T-helper 1 cell treated with Interleukin-12 subunit alpha and Interleukin-12 subunit beta and Interleukin-4 antibody, amounts not matched to agents 30 μg/mL and 1 μg/mL, for 36 hours (primary cell): ENCODE measurements around the gene RTL10.
A peak's percentile ranks its signal among the peaks of the same experiment; 100 is the strongest.

Experiments used
- H3K27ac Mint-ChIP-seq: one replicate; pipeline ENCODE4 v1.8.0; 2021; ENCODE audit warnings: mild to moderate bottlenecking, mixed read lengths
- H3K27me3 Mint-ChIP-seq: one replicate; pipeline ENCODE4 v1.8.0; 2021; ENCODE audit warnings: low read depth, mixed read lengths
- H3K36me3 Mint-ChIP-seq: one replicate; pipeline ENCODE4 v1.8.0; 2021; ENCODE audit warnings: low read depth, mixed read lengths
- H3K4me1 Mint-ChIP-seq: one replicate; pipeline ENCODE4 v1.8.0; 2021; ENCODE audit warnings: low read depth, mixed read lengths
- H3K4me3 Mint-ChIP-seq: one replicate; pipeline ENCODE4 v1.8.0; 2021; ENCODE audit warnings: mild to moderate bottlenecking, moderate library complexity, mixed read lengths
- H3K9me3 Mint-ChIP-seq: one replicate; pipeline ENCODE4 v1.8.0; 2021; ENCODE audit warnings: mixed read lengths

The RTL10 gene

GRCh38 chr22:19874307-19875060 is 19.8 kb upstream of the RTL10 start:
- H3K27ac Mint-ChIP-seq = no peak overlapping the region
- H3K9me3 Mint-ChIP-seq = no peaks in the 10 kb centered on the region
- H3K4me3 Mint-ChIP-seq = no peak overlapping the region
- no peaks in the 10 kb centered on the region for H3K4me1 Mint-ChIP-seq
- H3K36me3 Mint-ChIP-seq = no peaks in the 10 kb centered on the region
- H3K27me3 Mint-ChIP-seq = no peaks in the 10 kb centered on the region

DNA sequence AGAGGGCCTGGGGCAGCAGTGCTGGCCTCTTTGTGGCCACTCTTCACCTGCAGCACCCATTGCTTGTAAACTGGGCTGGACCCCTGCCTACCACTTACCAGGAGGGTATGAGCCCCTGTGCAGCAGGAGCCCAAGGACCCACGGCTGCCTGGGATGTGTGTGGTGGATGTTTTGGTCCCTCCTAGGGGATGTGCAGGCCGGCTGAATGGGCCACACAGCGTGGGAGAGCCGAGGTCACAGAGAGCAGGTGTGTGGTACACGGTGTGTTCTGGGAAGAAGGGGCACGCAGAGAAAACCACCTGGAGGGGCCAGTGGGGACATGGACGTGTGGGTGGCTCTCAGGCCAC is 19.3 kb upstream of the RTL10 start:
- no peaks in the 10 kb centered on the region for H3K9me3 Mint-ChIP-seq
- no peak overlapping the region for H3K27ac Mint-ChIP-seq
- H3K4me3 Mint-ChIP-seq = no peak overlapping the region
- H3K4me1 Mint-ChIP-seq = no peaks in the 10 kb centered on the region
- no peaks in the 10 kb centered on the region for H3K36me3 Mint-ChIP-seq
- no peaks in the 10 kb centered on the region for H3K27me3 Mint-ChIP-seq

DNA sequence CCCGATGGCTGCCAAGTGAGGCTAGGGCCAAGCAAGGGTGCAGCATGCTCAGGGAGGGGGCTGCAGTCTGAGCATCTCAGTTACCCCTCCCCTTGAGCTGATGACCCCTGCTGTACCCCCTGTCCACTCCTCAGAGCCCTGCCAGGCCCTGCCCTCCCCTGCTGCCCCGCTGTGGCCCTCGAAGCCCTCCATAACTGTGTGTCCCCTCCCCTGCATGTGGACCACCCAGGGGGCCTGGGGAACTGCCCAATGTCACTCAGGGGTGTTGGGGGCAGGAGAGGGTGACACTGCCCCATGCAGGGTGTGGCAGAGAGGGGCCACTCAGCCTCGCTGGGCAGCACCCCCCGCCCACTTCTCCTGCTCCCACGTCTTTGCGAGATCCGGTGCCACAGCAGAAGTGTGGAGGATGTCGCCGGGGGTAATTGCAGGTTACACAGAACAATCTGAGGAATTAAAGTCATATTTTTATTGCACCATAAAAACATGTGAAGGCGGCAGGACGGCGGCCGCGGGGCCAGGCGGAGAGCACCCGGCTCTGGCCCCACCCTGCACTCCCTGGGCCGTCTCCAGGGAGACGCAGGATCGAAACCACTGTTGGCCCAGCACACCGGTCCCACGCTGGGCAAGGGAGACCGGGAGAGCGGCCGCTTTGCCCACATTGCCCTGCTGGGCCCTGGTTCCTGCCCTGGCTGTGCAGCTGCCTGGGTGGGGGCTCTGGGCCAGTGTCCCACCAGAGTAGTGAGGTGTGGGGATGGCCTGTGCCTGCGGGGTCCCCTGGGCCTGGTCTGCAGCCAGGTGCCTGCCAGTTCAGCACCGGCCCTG is 18.7 kb upstream of the RTL10 start:
- Mint-ChIP-seq H3K36me3 (no peaks in the 10 kb centered on the region), H3K4me1 (no peaks in the 10 kb centered on the region), H3K9me3 (no peaks in the 10 kb centered on the region), H3K4me3 (no peak overlapping the region), H3K27me3 (no peaks in the 10 kb centered on the region), H3K27ac (peak overlapping the region; percentile 41)

DNA sequence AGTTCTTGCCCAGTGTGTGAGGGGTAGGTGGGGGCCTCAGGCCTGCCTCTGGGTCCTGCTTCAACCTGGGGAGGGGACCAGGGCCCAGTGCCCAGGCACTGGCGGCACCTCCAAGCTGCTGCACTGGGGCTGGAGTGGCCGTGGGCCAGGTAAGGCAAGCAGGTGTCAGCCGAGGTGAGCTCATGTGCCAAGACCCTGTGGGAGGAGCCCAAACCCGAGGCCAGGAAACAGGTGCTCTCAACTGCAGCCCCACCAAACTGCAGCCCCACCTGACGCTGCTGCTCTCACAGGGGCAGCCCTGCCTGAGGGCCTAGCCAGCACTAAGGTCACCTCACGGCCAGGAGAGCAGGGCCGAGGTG is 18.1 kb upstream of the RTL10 start:
- Mint-ChIP-seq H3K36me3 (no peaks in the 10 kb centered on the region), H3K4me3 (no peak overlapping the region), H3K27ac (no peak overlapping the region), H3K9me3 (no peaks in the 10 kb centered on the region), H3K27me3 (no peaks in the 10 kb centered on the region), H3K4me1 (no peaks in the 10 kb centered on the region)

- Mint-ChIP-seq H3K9me3 (no peaks in the 10 kb centered on the region), H3K27me3 (no peaks in the 10 kb centered on the region), H3K36me3 (no peaks in the 10 kb centered on the region), H3K4me1 (no peaks in the 10 kb centered on the region), H3K27ac (no peak overlapping the region), H3K4me3 (no peak overlapping the region)
Measured at GRCh38 chr22:19871845-19872778, 17.4 kb upstream of the RTL10 start.

DNA sequence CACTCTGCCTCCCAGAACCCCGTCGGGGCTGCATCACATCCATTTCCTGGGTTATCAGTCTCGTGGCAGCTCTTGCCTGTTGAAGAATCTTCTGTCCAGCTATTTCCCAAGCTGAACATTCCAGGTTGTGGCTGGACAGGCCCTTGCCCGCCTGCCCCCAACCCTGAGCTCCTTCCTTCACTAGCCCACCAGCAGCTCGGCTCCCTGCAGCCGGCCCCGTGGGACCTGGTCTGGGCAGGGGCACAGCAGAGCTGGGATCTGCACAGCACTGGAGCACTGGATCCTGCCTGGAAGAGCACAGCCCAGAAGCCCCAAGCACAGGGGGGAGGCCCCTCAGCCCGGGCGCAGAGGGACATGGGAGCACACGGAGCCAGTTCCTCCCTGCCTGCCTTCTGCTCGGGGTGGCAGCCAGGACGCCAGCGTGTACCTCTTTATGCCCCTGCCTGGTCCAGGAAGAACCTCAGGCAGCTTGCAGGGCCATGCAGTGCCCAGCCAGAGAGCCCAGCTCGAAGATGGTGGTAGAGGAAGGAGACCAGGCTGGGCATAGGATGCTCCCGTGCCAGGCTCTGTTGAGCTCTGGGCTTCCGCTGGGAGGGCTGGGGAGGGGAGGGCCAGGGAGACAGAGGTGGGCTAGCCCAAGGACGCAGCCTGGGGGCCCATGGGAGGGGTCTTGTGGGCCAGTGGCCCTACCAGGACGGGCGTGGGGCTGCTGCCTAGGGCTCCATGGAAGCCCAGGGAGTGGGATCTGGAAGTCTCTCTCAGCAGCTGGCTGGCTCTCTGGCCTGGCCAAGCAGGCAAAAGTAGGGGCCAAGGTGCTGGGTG is 16.6 kb upstream of the RTL10 start:
- no peaks in the 10 kb centered on the region for H3K4me1 Mint-ChIP-seq
- no peaks in the 10 kb centered on the region for H3K9me3 Mint-ChIP-seq
- no peaks in the 10 kb centered on the region for H3K36me3 Mint-ChIP-seq
- no peak overlapping the region for H3K27ac Mint-ChIP-seq
- H3K27me3 Mint-ChIP-seq = no peaks in the 10 kb centered on the region
- H3K4me3 Mint-ChIP-seq = no peak overlapping the region

- Mint-ChIP-seq H3K4me3 (no peak overlapping the region), H3K27ac (no peak overlapping the region), H3K9me3 (no peaks in the 10 kb centered on the region), H3K27me3 (peaks cover 8% of the 10 kb centered on the region), H3K36me3 (no peaks in the 10 kb centered on the region), H3K4me1 (no peaks in the 10 kb centered on the region)
Measured at GRCh38 chr22:19870153-19871022, 15.7 kb upstream of the RTL10 start.

DNA sequence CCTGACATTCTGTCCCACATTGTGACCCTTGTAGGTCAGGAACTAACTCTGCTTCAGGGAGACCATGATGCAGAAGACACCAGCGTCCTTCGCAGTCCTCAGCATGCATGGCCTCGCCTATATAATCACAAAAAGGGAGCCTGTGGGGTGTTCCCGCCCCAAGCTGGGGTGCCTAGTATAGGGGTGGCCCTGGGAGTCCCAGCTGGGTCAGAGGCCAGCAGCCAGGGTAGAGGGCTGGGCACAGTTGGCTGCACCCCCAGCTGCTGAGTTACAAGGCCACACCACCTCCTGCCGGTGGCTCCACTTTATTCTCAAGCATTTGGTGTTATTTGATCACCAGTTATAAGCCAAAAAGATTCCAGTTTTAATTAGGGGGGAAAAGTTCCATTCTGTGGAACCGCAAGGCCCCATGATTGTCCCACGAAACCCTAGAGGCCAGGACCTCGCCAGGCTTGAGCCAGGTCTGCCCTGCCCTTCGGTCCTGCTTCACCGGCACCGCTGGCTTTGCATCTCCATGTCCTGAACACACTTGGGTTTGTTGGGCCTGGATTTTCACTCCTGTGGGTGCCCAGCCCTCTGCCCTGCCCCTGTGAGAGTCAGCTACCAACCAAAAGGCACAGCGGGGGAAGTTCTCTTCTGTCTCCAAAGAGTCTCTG is 15.0 kb upstream of the RTL10 start:
- H3K36me3 Mint-ChIP-seq = no peaks in the 10 kb centered on the region
- H3K27me3 Mint-ChIP-seq = peaks cover 14% of the 10 kb centered on the region
- no peaks in the 10 kb centered on the region for H3K4me1 Mint-ChIP-seq
- no peak overlapping the region for H3K27ac Mint-ChIP-seq
- no peaks in the 10 kb centered on the region for H3K9me3 Mint-ChIP-seq
- no peak overlapping the region for H3K4me3 Mint-ChIP-seq

DNA sequence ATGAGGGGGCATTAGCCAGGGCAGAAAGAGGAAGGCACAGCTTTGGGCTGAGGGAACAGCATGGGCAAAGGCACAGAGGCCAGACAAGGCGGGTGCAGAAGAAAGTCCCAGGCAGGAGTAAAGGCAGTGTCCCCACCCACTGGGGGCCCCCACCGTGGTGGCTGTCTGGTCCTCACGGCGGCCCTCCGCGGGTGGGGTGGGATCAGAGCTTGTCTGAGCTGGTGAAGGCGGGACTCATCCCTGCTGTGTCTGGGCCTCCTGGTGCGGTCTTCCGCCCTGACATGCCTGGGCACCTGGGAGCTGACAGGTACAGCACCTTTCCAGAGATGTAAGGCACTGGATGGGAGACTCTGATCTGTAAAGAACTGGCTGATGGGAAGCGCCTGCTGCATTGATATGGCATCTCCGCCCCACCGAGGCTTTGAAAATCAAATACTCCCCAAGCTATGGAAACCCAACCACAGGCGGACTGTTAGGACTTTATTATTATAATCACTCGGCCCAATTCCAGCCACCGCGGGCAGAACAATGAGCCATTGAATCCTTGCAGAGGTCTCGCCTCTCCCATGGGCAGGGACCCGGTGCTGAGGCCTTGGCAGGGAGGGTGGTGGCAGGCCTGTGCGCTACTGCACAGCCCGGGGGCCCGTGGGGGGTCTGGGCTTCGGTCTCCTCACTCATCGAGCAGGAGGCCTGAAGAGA is 14.2 kb upstream of the RTL10 start:
- Mint-ChIP-seq H3K4me3 (no peak overlapping the region), H3K4me1 (no peaks in the 10 kb centered on the region), H3K36me3 (no peaks in the 10 kb centered on the region), H3K27me3 (peaks cover 17% of the 10 kb centered on the region), H3K27ac (no peak overlapping the region), H3K9me3 (no peaks in the 10 kb centered on the region)

- peaks cover 17% of the 10 kb centered on the region for H3K27me3 Mint-ChIP-seq
- no peaks in the 10 kb centered on the region for H3K9me3 Mint-ChIP-seq
- H3K36me3 Mint-ChIP-seq = no peaks in the 10 kb centered on the region
- no peaks in the 10 kb centered on the region for H3K4me1 Mint-ChIP-seq
- no peak overlapping the region for H3K27ac Mint-ChIP-seq
- no peak overlapping the region for H3K4me3 Mint-ChIP-seq
Measured at GRCh38 chr22:19868333-19868732, 13.7 kb upstream of the RTL10 start.

DNA sequence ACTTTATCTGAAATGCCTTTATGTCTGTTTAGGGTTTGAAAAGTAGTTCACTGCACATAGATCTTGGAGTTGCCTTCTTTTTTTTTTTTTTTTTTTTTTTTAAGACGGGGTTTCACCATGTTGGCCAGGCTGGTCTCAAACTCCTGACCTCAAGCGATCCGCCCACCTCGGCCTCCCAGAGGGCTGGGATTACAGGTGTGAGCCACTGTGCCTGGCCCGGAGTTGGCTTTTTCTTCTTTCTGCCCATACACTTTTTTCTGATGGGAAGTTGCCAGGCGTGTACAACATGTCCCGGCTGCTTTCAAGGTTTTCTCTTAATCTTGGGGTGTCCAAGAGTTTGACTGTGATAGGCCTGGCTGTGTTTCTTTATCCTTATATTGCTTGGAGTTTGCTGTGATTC is 12.9 kb upstream of the RTL10 start:
- H3K4me1 Mint-ChIP-seq = no peaks in the 10 kb centered on the region
- H3K27ac Mint-ChIP-seq = no peak overlapping the region
- H3K4me3 Mint-ChIP-seq = no peak overlapping the region
- peaks cover 17% of the 10 kb centered on the region for H3K27me3 Mint-ChIP-seq
- H3K36me3 Mint-ChIP-seq = no peaks in the 10 kb centered on the region
- no peaks in the 10 kb centered on the region for H3K9me3 Mint-ChIP-seq

GRCh38 chr22:19866665-19867009 is 12.0 kb upstream of the RTL10 start:
- Mint-ChIP-seq H3K9me3 (no peaks in the 10 kb centered on the region), H3K27me3 (peaks cover 17% of the 10 kb centered on the region), H3K36me3 (no peaks in the 10 kb centered on the region), H3K4me3 (no peak overlapping the region), H3K27ac (no peak overlapping the region), H3K4me1 (no peaks in the 10 kb centered on the region)
